Measurements from ENCODE around the gene SMPX. TPM values are rescaled to one million over a fixed set of nuclear protein-coding genes. Genes with fewer than 3 reads are reported as not detected.

SMPX gene
- total RNA-seq, 1 donor from 2014 or later, result not detected

DNA sequence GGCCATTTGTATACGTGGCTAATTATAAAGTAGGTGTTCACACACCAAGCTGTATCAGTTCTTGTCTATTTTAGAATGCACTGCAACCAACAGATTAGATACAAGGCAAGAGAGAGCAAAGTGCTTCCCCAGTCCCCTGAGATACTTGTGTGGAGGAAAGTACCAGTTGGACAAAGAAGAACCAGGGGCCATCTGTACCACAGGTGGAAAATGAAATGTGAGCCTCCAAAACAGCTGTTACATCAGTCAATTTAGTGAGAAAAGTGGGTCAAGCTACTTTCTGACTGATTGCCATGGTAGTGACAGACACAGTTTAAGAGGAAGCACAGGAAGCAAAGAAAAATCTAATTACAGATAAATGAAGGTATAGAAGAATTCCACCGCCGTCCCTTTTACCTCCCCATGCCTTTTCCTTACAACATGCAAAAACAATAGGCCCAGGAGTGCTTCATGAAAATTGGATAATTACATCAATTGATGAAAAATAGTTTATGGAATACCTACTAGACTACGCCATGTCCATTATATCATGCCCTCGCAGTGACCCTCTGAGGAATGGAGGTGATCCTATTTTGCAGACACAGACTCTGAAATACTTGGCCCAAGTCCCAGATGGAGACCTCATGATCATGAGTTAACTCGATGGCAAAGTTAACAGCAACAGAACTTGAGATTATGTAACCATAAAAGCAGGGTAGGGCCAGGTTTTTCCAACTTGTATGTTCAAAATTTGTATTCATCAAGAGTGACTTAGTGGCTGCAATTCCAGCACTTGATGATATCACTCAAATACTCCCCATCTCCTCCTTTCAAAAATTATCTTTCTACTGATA lies 15.8 kb downstream of the SMPX start:
- no peak for ATAC-seq

DNA sequence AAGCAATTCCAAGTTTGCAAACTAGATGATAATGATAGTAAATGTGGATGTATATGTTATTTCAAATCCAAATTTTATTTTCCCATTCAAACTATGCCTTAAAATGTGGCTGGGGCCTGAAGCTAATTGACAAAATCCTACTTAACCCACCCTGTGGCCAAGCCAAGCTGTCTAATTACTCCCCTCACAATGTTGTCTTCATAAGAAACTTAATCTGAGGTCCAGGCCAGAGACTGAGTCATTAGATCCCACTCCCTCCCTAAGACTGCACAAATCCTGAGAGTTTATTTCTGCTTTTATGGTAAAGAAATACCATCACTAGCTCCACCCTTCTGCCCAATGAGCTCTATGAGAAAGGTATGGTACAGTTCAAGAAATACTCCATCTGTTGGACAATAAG lies 16.6 kb downstream of the SMPX start:
- no peak for ATAC-seq

GRCh38 chrX:21740329-21741274 lies 17.3 kb downstream of the SMPX start:
- no peak for ATAC-seq

DNA sequence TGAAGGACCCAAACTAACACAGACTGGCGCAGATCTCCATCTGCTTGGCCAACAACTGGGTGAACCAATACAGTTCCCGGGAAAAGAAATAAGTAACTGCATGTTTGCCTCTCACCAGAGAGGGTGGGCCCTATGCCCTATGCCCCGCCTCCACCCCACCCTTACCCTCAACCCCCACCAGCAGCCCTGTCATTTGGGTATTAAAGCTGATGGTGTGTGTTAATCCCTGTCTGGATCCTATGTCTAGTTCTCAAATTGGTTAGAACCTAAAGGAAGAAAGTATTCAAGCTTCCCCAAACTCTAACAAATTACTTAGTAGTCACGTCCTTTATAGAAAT lies 19.0 kb downstream of the SMPX start:
- no peak for ATAC-seq

DNA sequence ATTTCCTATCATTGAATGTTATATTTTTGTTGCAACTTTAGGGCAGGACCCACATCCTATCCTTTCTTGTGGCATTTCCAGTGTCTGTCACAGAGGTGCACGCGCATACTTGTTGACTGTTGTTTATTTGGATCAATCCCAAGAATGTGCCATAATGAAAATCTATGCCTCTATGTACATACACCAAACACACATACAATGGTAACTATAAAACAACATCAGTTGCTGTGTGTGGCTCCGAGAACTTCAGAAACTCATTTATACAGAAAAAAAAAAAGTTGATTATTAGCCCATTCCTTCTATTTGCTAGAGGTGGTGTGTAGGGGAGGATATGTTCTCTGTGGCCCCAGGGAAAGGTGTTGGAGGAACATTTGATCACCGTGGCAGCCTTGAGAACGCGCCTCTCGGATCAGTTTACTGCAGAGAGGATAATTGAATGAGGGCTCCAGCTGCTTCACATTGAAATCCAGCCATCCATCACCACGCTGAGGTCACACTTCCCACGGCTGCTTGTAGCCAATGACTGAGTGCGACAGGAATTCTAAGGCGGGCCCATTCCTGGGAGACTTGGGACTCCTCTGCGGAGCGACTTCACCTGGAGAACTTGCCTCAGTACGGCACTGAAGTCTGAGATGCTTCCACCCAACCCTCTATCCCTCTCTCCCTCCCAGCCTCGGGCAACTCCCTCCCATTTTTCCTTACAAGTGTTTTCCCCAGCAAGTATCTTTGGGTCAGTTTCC lies 19.5 kb downstream of the SMPX start:
- ATAC-seq, result no peak

DNA sequence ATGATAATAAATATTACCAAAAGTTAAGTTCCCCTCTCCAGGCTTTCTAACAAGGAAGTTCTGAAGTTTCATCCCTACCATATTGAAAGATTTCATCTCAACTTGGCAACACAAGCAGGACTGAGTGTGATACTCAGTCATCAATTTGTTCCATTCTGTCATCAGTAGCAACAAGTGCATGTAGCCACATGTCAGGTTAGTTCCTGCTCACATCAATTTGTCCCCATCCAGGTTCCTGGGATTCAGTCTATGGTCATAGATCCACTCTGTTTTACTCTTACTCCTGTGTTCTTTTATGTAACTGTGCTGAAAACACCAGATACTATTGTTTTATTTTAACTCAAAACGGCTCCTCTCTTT lies 22.2 kb downstream of the SMPX start:
- no peak for ATAC-seq

- ATAC-seq, result no peak
Measured at GRCh38 chrX:21735038-21735767, 22.7 kb downstream of the SMPX start.

- ATAC-seq, result no peak
Measured at GRCh38 chrX:21734175-21734574, 23.7 kb downstream of the SMPX start.

DNA sequence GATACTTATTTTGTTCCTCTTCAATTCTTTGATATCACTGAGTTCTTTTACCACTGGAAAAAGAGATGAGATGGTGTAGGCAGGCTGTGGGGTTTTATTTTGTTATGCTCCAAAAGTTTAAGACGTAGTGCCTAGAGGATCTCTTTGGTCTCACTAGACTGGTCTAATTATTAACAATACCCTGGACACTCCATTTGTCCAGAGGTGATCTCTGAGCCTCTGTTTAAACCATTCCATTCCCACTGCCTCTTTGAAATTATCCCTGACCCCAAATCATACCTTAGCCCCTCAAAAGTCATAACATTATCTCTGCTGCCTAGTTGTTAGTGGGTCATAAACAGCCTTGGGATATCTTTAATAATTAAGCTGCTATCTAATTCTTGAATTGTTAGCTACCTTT lies 24.2 kb downstream of the SMPX start:
- no peak for ATAC-seq

DNA sequence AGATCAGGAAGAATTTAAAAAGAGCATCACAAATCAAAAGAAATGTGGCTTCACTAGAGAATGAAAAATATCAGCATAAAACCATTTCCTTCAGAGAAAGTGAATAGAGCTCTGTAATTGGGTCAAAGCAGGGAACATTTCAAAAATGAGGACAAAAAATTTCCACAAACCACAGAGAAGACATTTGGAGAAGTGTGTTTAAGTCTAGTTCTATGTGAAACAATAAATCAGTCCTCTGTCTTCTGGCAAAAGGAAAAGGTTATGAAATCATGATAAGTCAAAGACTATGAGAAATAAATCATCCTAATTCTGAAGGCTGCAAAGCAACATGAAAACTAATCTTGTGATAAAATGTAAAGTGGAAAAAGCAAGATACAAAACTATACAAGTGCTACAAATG lies 27.9 kb downstream of the SMPX start:
- no peak for ATAC-seq

DNA sequence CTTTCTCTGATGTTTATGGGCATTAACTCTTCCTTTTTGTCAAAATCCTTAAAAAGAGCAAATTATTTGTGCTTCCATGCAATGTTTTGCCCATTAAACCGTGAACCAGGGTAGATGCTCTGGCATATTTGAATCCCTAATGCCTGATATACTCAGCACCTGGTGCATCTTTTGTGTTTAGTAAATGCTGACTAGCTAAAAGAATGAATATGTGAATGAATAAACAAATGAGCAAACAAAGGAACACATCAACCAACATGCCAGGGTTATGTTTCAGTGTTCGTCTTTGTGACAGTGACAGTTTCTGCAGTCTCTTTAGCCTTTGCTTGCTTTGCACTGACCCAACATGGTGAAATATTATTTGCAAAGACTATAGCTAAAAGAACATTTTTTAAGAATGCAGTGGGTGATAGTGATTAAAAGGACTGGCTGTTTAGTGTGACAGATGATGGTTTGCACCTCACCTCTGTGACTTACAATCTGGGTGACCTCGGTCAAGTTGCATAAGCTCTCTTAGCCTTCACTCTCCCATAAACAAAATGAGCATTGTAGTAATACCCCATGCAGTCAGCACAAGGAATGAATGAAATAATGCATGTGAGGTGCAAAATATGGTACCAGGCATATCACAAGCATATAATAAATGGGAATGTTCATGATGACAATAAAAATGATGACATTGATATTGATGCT lies 29.5 kb downstream of the SMPX start:
- ATAC-seq, result no peak

DNA sequence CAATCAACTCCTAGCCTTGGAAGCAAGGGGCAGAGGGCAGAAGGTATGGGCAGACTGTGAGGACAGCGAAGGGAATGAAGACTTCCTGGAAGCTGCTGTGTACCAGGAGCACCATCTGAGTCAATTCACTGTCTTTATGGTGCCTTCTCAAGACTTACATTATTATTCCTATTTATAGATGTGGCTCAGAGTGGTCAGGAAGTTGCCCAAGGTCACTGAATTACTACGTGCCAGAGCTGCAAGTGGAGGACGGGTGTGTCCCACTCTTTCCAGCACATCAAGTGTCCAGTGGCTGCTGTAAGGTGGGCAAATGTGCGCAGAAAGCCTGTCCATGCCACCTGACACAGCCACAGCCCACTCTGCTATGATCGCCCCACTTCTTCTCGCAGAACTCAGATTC lies 32.0 kb downstream of the SMPX start:
- ATAC-seq, result no peak

DNA sequence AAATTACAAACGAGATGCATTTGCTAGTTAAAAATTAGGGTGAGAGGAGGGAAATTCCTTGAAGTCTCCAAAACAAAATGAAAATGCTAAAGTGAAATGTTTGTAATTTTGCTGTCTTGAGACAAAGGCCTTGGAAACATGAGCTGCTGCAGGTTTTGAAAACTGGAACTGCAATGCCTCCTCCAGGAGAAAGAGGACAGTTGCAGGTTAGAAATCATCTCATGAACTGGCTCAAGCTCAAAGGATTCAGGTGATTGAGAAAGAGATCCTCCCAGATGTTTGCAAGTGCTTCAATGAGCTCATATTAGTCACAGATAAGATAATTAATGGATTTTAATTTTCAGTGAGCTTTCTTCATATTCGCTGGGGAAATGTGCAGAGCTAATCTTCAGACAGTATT lies 32.4 kb downstream of the SMPX start:
- ATAC-seq, result no peak

DNA sequence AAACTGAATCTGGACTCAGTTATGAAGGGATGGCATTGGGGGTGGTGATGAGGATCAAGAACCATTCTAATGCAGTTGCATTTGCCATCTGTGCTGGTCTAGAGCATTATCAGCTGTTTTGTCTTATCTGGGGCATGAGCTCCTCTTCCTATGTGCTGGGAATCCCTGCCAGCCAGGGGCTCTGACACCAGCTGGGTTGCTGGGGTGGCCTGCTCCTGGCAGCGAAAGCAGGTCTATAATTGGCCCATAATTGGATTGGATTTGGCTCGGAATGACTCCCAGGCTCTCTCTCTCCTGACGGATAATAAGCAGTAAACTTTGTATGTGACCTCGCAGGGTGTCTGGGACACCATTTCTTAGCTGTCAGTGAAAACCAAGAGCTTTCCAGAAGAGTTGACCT lies 34.1 kb downstream of the SMPX start:
- ATAC-seq, result no peak

GRCh38 chrX:21723084-21723483 lies 34.8 kb downstream of the SMPX start:
- no peak for ATAC-seq

GRCh38 chrX:21721195-21721594 lies 36.7 kb downstream of the SMPX start:
- no peak for ATAC-seq

GRCh38 chrX:21718575-21718974 lies 39.3 kb downstream of the SMPX start:
- ATAC-seq, result no peak

GRCh38 chrX:21717802-21718201 lies 40.1 kb downstream of the SMPX start:
- no peak for ATAC-seq

DNA sequence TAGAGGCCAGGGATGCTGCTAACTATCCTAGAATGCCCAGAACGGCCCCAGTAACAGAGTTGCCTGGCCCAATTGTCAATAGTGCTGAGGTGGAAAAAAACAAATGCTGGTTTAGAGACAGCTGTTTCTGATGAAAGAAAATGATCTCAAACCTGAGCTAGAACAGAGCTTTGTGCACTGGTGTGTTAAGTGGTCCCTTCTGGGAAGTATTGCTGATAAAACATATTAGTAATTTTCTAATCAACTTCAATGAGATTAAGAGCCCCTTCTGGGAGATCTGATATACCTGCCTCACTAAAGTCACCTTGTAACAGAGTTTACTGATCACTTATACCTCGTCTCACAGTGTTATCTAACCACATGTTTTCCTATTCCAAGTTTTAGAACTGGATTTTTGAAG lies 42.1 kb downstream of the SMPX start:
- no peak for ATAC-seq

DNA sequence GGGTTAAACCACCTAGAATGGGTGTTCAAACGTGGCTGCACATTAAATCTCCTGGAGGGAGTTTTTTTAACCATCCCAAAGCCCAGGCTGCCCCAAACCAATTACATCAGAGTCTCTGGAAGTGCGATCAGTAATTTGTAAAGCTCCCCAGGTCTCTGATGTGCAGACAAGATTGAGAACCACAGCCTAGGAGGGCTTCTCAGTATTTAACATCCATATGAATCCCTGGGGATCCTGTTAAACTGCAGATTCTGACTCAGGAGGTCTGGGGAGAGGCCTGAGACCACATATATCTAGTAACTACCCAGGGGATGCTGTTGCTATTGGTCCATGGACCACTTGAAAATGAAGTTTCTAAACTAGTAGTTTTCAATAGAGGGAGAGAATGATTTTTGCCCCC lies 42.6 kb downstream of the SMPX start:
- no peak for ATAC-seq

- peak; percentile 59 for ATAC-seq
Measured at GRCh38 chrX:21711848-21712197, 46.1 kb downstream of the SMPX start.
